ENCODE results near the gene COL9A2. TPM values are rescaled to one million over a fixed set of nuclear protein-coding genes. Genes with fewer than 3 reads are reported as not detected.

COL9A2 gene
- total RNA-seq, 1 donor from 2014 or later = 3.8 TPM

- H3K27ac ChIP-seq = no peak overlapping the region
- H3K36me3 ChIP-seq = peaks cover 80% of the 10 kb centered on the region
- no peaks in the 10 kb centered on the region for H3K9me3 ChIP-seq
- H3K4me3 ChIP-seq = no peak overlapping the region
- peaks cover 5% of the 10 kb centered on the region for H3K4me1 ChIP-seq
- TF ChIP-seq CTCF (IDR thresholded peaks at IDR 0.05) = no peak
- H3K27me3 ChIP-seq = no peaks in the 10 kb centered on the region
- DNase-seq (no peak), ATAC-seq (no peak)
- intact Hi-C loops (cut with DNase I) = no loop called here
Observed at GRCh38 chr1:40270152-40270834, 46.8 kb downstream of the COL9A2 start.

DNA sequence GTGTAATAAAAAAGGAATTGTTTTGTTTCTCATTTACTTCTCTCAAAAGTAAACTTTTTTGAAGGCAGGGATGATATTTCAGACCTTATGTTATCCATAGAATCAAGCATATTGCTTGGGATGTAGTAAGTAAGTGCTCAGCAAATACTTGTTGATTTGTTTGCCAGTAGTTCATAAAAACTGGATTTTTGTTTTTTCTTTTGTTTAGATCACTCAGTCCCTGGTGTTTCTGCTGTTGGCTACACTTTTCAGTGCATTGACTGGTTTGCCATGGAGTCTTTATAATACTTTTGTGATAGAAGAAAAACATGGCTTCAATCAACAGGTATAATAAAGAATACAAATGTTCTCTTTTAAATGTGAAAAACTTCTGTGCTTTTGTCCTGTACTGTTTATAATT is 48.9 kb downstream of the COL9A2 start:
- Histone ChIP-seq H3K4me3 (no peak overlapping the region), H3K27ac (no peak overlapping the region)
- intact Hi-C loops (cut with DNase I) = no loop called here

GRCh38 chr1:40267767-40268187 is 49.3 kb downstream of the COL9A2 start:
- peak; percentile 59 for ATAC-seq
- Histone ChIP-seq H3K36me3 (peaks cover 80% of the 10 kb centered on the region), H3K27me3 (no peaks in the 10 kb centered on the region), H3K4me1 (peaks cover 5% of the 10 kb centered on the region), H3K9me3 (no peaks in the 10 kb centered on the region), H3K27ac (peak overlapping the region; percentile 56), H3K4me3 (no peak overlapping the region)
- intact Hi-C loops (cut with DNase I) = no loop called here
- no peak for TF ChIP-seq CTCF (IDR thresholded peaks at IDR 0.05)
- DNase-seq = no peak

More for the DNA sequence above, 48.9 kb downstream of the COL9A2 start:
- Histone ChIP-seq H3K27me3 (no peaks in the 10 kb centered on the region), H3K9me3 (no peaks in the 10 kb centered on the region), H3K36me3 (peaks cover 80% of the 10 kb centered on the region), H3K4me1 (peaks cover 5% of the 10 kb centered on the region)
- ATAC-seq (no peak), DNase-seq (no peak)
- no peak for TF ChIP-seq CTCF (IDR thresholded peaks at IDR 0.05)

DNA sequence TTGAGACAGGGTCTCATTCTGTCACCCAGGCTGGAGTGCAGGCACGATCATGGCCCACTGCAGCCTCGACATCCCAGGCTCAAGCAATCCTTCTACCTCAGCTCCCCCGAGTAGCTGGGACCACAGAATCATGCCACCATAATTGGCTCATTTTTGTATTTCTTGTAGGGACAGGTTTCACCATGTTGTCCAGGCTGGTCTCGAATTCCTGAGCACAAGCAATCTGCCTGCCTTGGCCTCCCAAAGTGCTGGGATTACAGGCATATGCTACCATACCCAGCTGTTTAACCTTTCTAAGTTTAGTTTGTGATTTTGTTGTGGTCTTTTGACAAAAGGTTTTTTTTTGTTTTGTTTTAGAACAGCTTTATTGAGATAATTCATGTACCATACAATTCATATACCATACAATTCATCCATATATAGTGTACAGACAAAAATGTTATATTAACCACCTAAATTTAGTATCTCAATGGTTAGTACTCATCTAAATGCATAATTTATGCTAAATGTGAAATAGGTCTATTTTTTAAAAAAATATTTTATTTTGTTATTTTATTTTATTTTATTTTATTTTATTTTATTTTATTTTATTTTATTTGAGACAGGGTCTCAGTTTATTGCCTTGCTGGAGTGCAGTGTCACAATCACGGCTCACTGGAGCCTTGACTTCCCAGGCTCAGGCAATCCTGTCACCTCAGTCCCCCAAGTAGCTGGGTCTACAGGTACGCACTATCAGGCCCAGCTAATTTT is 50.1 kb downstream of the COL9A2 start:
- peaks cover 80% of the 10 kb centered on the region for H3K36me3 ChIP-seq
- no peak overlapping the region for H3K4me3 ChIP-seq
- peaks cover 5% of the 10 kb centered on the region for H3K4me1 ChIP-seq
- H3K27me3 ChIP-seq = no peaks in the 10 kb centered on the region
- peak overlapping the region; percentile 56 for H3K27ac ChIP-seq
- intact Hi-C loops (cut with DNase I) = no loop called here
- no peak for ATAC-seq
- no peak for TF ChIP-seq CTCF (IDR thresholded peaks at IDR 0.05)
- H3K9me3 ChIP-seq = no peaks in the 10 kb centered on the region
- no peak for DNase-seq

DNA sequence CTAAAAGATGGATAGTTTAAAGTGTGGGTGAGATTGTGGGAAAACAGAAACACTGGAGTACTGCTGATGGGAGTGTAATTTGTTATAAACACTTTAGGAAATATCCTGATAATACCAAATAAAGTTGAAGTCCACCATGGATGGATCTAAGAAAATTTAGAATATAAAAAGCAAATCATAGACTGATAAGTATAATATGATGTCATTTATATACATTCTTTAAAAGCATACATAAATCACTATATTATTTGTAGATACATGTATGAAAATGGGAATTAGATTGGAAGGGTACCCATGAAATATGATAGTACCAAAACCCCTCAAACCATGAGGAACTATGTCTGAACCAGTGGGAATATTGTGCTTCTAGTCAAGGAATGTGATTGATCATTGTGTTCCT is 51.2 kb downstream of the COL9A2 start:
- Histone ChIP-seq H3K27me3 (no peaks in the 10 kb centered on the region), H3K9me3 (no peaks in the 10 kb centered on the region), H3K4me3 (no peak overlapping the region), H3K36me3 (peaks cover 80% of the 10 kb centered on the region), H3K4me1 (peaks cover 5% of the 10 kb centered on the region), H3K27ac (no peak overlapping the region)
- ATAC-seq = no peak
- no peak for TF ChIP-seq CTCF (IDR thresholded peaks at IDR 0.05)
- intact Hi-C loops (cut with DNase I) = no loop called here
- DNase-seq = no peak

Measured in upper lobe of right lung (tissue), 1 donor.